Activated CD4-positive, alpha-beta T cell treated with anti-CD3 and anti-CD28 coated beads for 24 hours (primary cell): Measurements from ENCODE around the gene ATF3.
"Not testable (repeated sequence)": the region's sequence is repeated elsewhere in the genome, so short reads cannot be mapped to it uniquely, and the experiment has no call there.

ENCODE experiments used
- DNase-seq, 2 donors: peaks; one replicate each; pipeline ENCODE4 v3.0.0-alpha.2; 2020; ENCODE audit warnings: low read depth in 2 of 2

Gene ATF3

GRCh38 chr1:212628046-212628445, 19.5 kb downstream of the ATF3 start:
- no peak for DNase-seq

- no peak for DNase-seq
Measured at GRCh38 chr1:212628813-212629415, 20.4 kb downstream of the ATF3 start.

- DNase-seq, result no peak
Measured at GRCh38 chr1:212629450-212630157, 21.0 kb downstream of the ATF3 start.

- peak; percentile 41 to 54 for DNase-seq
Measured at GRCh38 chr1:212630158-212630900, 21.8 kb downstream of the ATF3 start.

GRCh38 chr1:212633161-212633560, 24.6 kb downstream of the ATF3 start:
- no peak for DNase-seq

GRCh38 chr1:212634252-212634651, 25.7 kb downstream of the ATF3 start:
- DNase-seq, result no peak

- DNase-seq, result no peak
Measured at GRCh38 chr1:212635141-212635631, 26.6 kb downstream of the ATF3 start.

GRCh38 chr1:212637902-212638301, 29.3 kb downstream of the ATF3 start:
- DNase-seq, result no peak

GRCh38 chr1:212638492-212639151, 30.1 kb downstream of the ATF3 start:
- DNase-seq, result no peak

GRCh38 chr1:212639524-212639923, 31.0 kb downstream of the ATF3 start:
- not testable (repeated sequence) for DNase-seq

- no peak for DNase-seq
Measured at GRCh38 chr1:212640223-212640878, 31.8 kb downstream of the ATF3 start.

- no peak for DNase-seq
Measured at GRCh38 chr1:212641956-212642355, 33.4 kb downstream of the ATF3 start.

- DNase-seq, result no peak
Measured at GRCh38 chr1:212643877-212644276, 35.3 kb downstream of the ATF3 start.

GRCh38 chr1:212644866-212645545, 36.4 kb downstream of the ATF3 start:
- no peak for DNase-seq

- DNase-seq, result no peak
Measured at GRCh38 chr1:212645546-212646543, 37.3 kb downstream of the ATF3 start.

GRCh38 chr1:212646588-212646987, 38.0 kb downstream of the ATF3 start:
- no peak for DNase-seq

GRCh38 chr1:212647004-212647403, 38.4 kb downstream of the ATF3 start:
- no peak for DNase-seq

- no peak for DNase-seq
Measured at GRCh38 chr1:212648431-212648830, 39.9 kb downstream of the ATF3 start.

- DNase-seq, result no peak
Measured at GRCh38 chr1:212649020-212649419, 40.5 kb downstream of the ATF3 start.

- DNase-seq, result no peak
Measured at GRCh38 chr1:212650228-212650627, 41.7 kb downstream of the ATF3 start.
